ENCODE data around the gene NUP54. TPM values are rescaled to one million over a fixed set of nuclear protein-coding genes. Genes with fewer than 3 reads are reported as not detected.

The NUP54 gene
- total RNA-seq, 1 experiment from 2014 or later = 29.2 TPM

- Histone ChIP-seq H2AFZ (ENCODE audit: low read length) (no peak overlapping the region), H3K4me3 (ENCODE audit: low read length) (no peak overlapping the region), H3K27ac (ENCODE audit: low read length) (no peak overlapping the region), H3K36me3 (ENCODE audit: low read depth, low read length) (no peaks in the 10 kb centered on the region), H3K79me2 (ENCODE audit: low read length) (no peaks in the 10 kb centered on the region), H3F3A (ENCODE audit: low read length, unreplicated experiment) (no peaks in the 10 kb centered on the region), H3K4me1 (ENCODE audit: insufficient read depth, low read length) (no peaks in the 10 kb centered on the region), H3K27me3 (ENCODE audit: low read length) (no peaks in the 10 kb centered on the region), H3K9ac (ENCODE audit: low read length) (no peak overlapping the region), H3K9me2 (replicated peaks; ENCODE audit: low read length) (no peaks in the 10 kb centered on the region), H3K4me2 (ENCODE audit: low read length) (no peak overlapping the region), H3K9me3 (ENCODE audit: low read length) (no peaks in the 10 kb centered on the region), H4K20me1 (ENCODE audit: low read length) (no peaks in the 10 kb centered on the region)
- no TSS peak for BruUV-seq (replicated peaks)
- ATAC-seq = no peak
- no peak for DNase-seq
- TF ChIP-seq EZH2 (IDR thresholded peaks at IDR 0.05; ENCODE audit: low read length, unreplicated experiment) = no peak
- TF ChIP-seq CTCF (conservative IDR thresholded peaks at IDR 0.05; ENCODE audit: low read depth, low read length) = no peak
- TF ChIP-seq EZH2phosphoT487 (IDR thresholded peaks at IDR 0.05; ENCODE audit: borderline replicate concordance, low read length) = no peak
- intact Hi-C loops (cut with micrococcal nuclease) = no loop called here
- CTCF ChIA-PET = no interaction called here
- POLR2A ChIA-PET (ENCODE audit: unreplicated experiment) = no interaction called here
These were observed 63.7 kb downstream of the NUP54 start for GRCh38 chr4:76084542-76084941.

- ChIA-PET POLR2A (ENCODE audit: unreplicated experiment) (no interaction called here), CTCF (interaction anchor here (1.6 kb wide), 1 partner anchor 88 kb away, joined by 4 read pairs; no protein-coding TSS in a partner anchor)
- Histone ChIP-seq H3F3A (ENCODE audit: low read length, unreplicated experiment) (no peaks in the 10 kb centered on the region), H3K36me3 (ENCODE audit: low read depth, low read length) (no peaks in the 10 kb centered on the region), H3K27me3 (ENCODE audit: low read length) (no peaks in the 10 kb centered on the region), H3K9me2 (replicated peaks; ENCODE audit: low read length) (no peaks in the 10 kb centered on the region), H3K4me1 (ENCODE audit: insufficient read depth, low read length) (no peaks in the 10 kb centered on the region), H3K27ac (ENCODE audit: low read length) (no peak overlapping the region), H3K4me2 (ENCODE audit: low read length) (no peak overlapping the region), H3K9ac (ENCODE audit: low read length) (no peak overlapping the region), H4K20me1 (ENCODE audit: low read length) (no peaks in the 10 kb centered on the region), H3K9me3 (ENCODE audit: low read length) (no peaks in the 10 kb centered on the region), H2AFZ (ENCODE audit: low read length) (no peak overlapping the region), H3K4me3 (ENCODE audit: low read length) (no peak overlapping the region), H3K79me2 (ENCODE audit: low read length) (no peaks in the 10 kb centered on the region)
- no TSS peak for BruUV-seq (replicated peaks)
- DNase-seq (no peak), ATAC-seq (no peak)
- intact Hi-C loops (cut with micrococcal nuclease) = no loop called here
- TF ChIP-seq EZH2phosphoT487 (IDR thresholded peaks at IDR 0.05; ENCODE audit: borderline replicate concordance, low read length) (no peak), EZH2 (IDR thresholded peaks at IDR 0.05; ENCODE audit: low read length, unreplicated experiment) (no peak), CTCF (conservative IDR thresholded peaks at IDR 0.05; ENCODE audit: low read depth, low read length) (no peak)
These were observed 64.7 kb downstream of the NUP54 start for GRCh38 chr4:76083386-76083988.

- H3F3A ChIP-seq (ENCODE audit: low read length, unreplicated experiment) = no peaks in the 10 kb centered on the region
- no peak overlapping the region for H3K4me3 ChIP-seq (ENCODE audit: low read length)
- ChIA-PET POLR2A (ENCODE audit: unreplicated experiment) (no interaction called here), CTCF (no interaction called here)
- DNase-seq (no peak), ATAC-seq (no peak)
- H3K36me3 ChIP-seq (ENCODE audit: low read depth, low read length) = no peaks in the 10 kb centered on the region
- H3K79me2 ChIP-seq (ENCODE audit: low read length) = no peaks in the 10 kb centered on the region
- TF ChIP-seq CTCF (conservative IDR thresholded peaks at IDR 0.05; ENCODE audit: low read depth, low read length) = no peak
- no peak for TF ChIP-seq EZH2 (IDR thresholded peaks at IDR 0.05; ENCODE audit: low read length, unreplicated experiment)
- no peak for TF ChIP-seq EZH2phosphoT487 (IDR thresholded peaks at IDR 0.05; ENCODE audit: borderline replicate concordance, low read length)
- intact Hi-C loops (cut with micrococcal nuclease) = no loop called here
- no peak overlapping the region for H2AFZ ChIP-seq (ENCODE audit: low read length)
- no peaks in the 10 kb centered on the region for H3K27me3 ChIP-seq (ENCODE audit: low read length)
- no peak overlapping the region for H3K9ac ChIP-seq (ENCODE audit: low read length)
- no peaks in the 10 kb centered on the region for H3K9me3 ChIP-seq (ENCODE audit: low read length)
- no peak overlapping the region for H3K4me2 ChIP-seq (ENCODE audit: low read length)
- H4K20me1 ChIP-seq (ENCODE audit: low read length) = no peaks in the 10 kb centered on the region
- no peaks in the 10 kb centered on the region for H3K9me2 ChIP-seq (replicated peaks; ENCODE audit: low read length)
- H3K4me1 ChIP-seq (ENCODE audit: insufficient read depth, low read length) = no peaks in the 10 kb centered on the region
- BruUV-seq (replicated peaks) = no TSS peak
- no peak overlapping the region for H3K27ac ChIP-seq (ENCODE audit: low read length)
These were observed 70.1 kb downstream of the NUP54 start for GRCh38 chr4:76078033-76078613.
